NCI-H128 (cell line): Measurements from ENCODE around the gene E2F8.

Experiments
- DNase-seq: peaks from one replicate; lab custom pipeline; 2025; ENCODE audit not compliant: unreplicated experiment; lab: John Stamatoyannopoulos, UW

Gene E2F8

DNA sequence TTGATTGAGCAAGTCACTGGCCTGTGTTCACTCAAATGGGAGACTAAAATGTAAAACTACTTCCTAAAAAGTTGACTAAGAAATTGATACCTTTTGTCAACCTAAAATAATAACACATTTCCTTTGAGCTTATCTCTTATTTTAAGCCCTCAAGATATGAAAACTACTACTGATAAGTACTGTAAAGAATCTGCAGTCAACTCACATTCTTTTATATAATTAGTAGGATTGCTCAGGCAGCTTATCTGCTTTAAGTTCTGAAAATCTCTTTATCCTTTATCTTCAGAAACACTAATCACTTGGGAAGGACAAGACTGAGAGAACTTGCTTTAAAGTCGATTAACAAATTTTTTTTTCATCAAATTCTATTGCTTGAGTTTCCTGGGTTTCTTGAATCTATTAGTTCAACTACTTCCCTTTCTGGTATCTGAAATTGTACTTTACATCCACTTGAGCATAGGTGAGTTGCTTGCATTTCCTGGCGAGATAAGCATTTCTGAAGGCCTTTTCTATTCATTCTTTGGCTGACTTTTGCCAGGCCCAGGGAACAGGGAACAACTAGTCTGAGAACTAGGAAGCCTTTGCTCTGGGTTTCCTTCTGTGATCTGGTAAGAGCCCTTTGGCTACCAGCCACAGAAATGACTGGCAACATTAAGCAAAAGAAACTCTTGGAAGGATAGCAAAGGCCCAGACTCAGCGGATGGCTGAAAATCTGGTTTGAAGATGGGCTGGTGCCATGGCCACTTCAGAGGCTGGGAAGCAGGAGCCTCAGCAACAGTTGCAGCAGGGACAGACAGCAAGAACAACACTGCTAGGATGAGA, 19.6 kb downstream of the E2F8 start:
- DNase-seq = no peak

- DNase-seq = no peak
These were observed 21.8 kb downstream of the E2F8 start for GRCh38 chr11:19218786-19219460.

GRCh38 chr11:19218216-19218615, 22.5 kb downstream of the E2F8 start:
- DNase-seq = no peak

- no peak for DNase-seq
These were observed 23.9 kb downstream of the E2F8 start for GRCh38 chr11:19216709-19217374.

- no peak for DNase-seq
These were observed 24.7 kb downstream of the E2F8 start for GRCh38 chr11:19216021-19216420.

GRCh38 chr11:19209617-19210370, 31.0 kb downstream of the E2F8 start:
- DNase-seq = no peak

GRCh38 chr11:19208959-19209546, 31.7 kb downstream of the E2F8 start:
- no peak for DNase-seq

DNA sequence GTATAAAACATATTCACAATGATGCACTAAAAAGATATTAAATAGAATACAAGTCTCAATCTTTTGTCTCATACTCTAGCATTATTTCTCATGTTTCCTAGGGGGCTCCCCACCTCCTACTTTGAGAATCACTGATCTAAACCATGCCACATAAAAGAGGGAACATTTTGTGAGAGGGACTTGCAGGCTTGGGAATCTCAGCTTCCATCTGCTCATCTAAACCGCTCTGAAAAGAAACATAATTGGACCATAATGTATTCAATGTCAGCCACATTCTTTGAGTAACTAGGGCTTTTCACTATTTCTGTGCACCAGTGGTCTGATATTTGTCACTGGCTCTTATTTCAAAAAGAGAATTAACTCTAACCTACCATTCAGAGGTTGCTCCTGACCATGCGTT, 32.6 kb downstream of the E2F8 start:
- DNase-seq = no peak

GRCh38 chr11:19204836-19205235, 35.9 kb downstream of the E2F8 start:
- DNase-seq = no peak

- no peak for DNase-seq
These were observed 38.8 kb downstream of the E2F8 start, which contains the start of gene CSRP3 for GRCh38 chr11:19201737-19202605. Gene CSRP3 (minus strand): TSS chr11:19201983. CDS start chr11:19192448, 9,535 bp downstream.

DNA sequence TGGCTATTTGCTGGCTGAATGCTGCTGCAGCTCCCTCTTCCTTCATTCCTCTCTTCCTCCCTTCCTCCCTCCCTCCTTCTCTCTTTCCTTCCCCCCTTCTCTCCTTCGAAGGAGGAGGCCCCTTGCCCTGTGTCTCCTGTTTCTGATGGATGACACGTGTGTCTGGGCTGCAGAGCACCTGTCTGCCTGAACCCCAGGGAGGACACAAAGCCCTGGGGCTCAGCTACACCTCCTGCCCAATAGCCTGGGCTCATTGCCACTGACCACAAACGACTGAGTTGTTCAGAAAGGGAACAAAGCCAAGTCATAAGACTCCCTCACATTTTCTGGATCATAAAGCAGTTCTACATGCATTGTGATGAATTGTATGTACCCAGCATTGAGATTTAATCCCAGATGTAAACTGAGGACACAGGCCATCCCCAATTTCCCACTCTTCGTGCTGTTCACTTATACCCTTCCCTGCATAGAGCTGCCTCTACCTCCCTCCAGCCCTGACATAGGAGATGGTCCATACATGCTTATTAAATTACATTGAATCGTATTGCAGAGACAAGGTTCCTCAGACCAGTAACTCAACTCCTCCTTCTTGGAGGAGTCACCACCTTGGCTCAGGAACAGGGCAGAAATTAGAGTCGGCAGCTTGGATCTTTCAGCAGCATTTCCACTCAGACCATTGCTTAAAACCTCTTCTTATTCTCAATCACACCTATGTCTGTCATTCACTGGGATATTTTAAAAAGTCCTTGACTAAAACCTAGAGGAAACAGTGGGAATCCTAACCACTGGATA, 40.1 kb downstream of the E2F8 start:
- no peak for DNase-seq

- DNase-seq = no peak
These were observed 41.0 kb downstream of the E2F8 start for GRCh38 chr11:19199771-19200170.

- no peak for DNase-seq
These were observed 41.7 kb downstream of the E2F8 start for GRCh38 chr11:19199048-19199447.

- no peak for DNase-seq
These were observed 44.3 kb downstream of the E2F8 start for GRCh38 chr11:19196432-19196831.

DNA sequence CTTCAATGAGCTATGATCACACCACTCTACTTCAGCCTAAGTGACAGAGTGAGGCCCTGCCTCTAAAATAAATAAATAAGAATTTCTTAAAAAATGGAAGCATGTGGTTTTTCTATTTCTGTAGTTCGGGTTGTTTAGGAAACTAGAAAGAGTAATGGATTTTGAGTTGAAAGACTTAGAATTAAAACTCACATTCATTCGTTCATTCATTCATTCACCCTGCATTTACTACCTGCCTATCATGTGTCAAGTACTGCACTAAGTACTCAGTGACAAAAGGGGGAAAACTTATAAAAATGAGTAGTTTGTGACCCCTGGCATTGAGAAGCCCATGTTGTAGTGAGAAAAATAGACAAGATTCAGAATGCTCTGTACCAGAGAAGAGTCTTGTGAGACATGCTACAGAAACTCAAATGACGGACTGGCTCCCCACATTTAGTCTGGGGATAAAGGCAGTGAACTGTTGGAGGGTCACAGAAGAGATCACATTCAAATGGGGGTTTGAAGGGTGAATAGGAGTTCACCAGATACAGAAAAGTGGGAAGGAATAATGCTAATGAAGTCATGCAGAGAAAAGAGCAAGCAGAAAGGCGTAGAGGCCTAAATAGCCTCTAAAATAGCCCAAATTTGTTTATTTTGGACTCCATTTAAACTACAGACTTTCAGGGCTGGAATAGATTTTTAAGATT, 46.0 kb downstream of the E2F8 start:
- no peak for DNase-seq

GRCh38 chr11:19193916-19194315, 46.8 kb downstream of the E2F8 start:
- DNase-seq = no peak

GRCh38 chr11:19191530-19192169, 49.1 kb downstream of the E2F8 start:
- DNase-seq = no peak

GRCh38 chr11:19187833-19188258, 52.9 kb downstream of the E2F8 start:
- DNase-seq = no peak
